ENCODE results near the gene AKTIP. TPM values are rescaled to one million over a fixed set of nuclear protein-coding genes. Genes with fewer than 3 reads are reported as not detected.

Gene AKTIP
- total RNA-seq, 1 experiment from 2014 or later: 26.1 TPM

DNA sequence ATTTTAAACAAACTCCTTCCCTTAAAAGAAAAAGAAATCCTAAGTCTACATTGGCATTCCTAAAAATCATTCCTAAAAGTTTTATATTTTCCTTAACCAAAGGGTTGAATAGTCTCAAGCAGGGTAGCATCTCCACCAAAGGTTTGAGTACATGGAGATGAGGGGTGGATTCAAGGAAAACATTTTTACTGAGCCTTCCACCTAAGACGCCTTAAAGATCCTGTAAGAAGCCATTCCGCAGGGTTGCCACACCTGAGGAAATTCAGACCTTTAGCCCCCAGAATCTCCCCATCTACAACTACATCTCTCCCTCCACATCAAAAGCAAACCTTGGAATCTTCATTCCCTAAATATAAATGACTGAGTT lies 7.7 kb upstream of the AKTIP start:
- ATAC-seq (no peak), DNase-seq (ENCODE audit: low read depth, low spot score) (no peak)
- BruUV-seq (replicated peaks): no TSS peak
- TF ChIP-seq TCF7L2 (IDR thresholded peaks at IDR 0.05; ENCODE audit: low read depth, low read length): no peak
- TF ChIP-seq, protein P1, sequence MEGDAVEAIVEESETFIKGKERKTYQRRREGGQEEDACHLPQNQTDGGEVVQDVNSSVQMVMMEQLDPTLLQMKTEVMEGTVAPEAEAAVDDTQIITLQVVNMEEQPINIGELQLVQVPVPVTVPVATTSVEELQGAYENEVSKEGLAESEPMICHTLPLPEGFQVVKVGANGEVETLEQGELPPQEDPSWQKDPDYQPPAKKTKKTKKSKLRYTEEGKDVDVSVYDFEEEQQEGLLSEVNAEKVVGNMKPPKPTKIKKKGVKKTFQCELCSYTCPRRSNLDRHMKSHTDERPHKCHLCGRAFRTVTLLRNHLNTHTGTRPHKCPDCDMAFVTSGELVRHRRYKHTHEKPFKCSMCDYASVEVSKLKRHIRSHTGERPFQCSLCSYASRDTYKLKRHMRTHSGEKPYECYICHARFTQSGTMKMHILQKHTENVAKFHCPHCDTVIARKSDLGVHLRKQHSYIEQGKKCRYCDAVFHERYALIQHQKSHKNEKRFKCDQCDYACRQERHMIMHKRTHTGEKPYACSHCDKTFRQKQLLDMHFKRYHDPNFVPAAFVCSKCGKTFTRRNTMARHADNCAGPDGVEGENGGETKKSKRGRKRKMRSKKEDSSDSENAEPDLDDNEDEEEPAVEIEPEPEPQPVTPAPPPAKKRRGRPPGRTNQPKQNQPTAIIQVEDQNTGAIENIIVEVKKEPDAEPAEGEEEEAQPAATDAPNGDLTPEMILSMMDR (IDR thresholded peaks at IDR 0.05): peak; percentile 69
- Histone ChIP-seq H3K27me3 (ENCODE audit: control insufficient read depth, insufficient read depth, low read length) (no peaks in the 10 kb centered on the region), H3K4me1 (ENCODE audit: control insufficient read depth, insufficient read depth, low read length) (peaks cover 3% of the 10 kb centered on the region; the same call in 1 of the 2 replicates), H3K9me3 (ENCODE audit: control insufficient read depth, insufficient read depth, low read depth, low read length) (no peaks in the 10 kb centered on the region), H3K36me3 (ENCODE audit: control insufficient read depth, insufficient read depth, low read length) (no peaks in the 10 kb centered on the region), H3K4me3 (ENCODE audit: low read depth in 2 of 2, low read length in 2 of 2) (no peak overlapping the region), H3K27ac (ENCODE audit: low read length) (no peak overlapping the region)
- intact Hi-C loops (cut with micrococcal nuclease; ENCODE audit: unreplicated experiment) (no loop called here), in situ Hi-C loops (cut with HindIII; ENCODE audit: low pct_unique_long_range_greater_than_20kb, low sequenced_read_pairs) (no loop called here)
- POLR2A ChIA-PET: no interaction called here
- CTCF ChIA-PET: interaction anchor here (0.7 kb wide), 1 partner anchor 1695 kb away, joined by 4 read pairs; no protein-coding TSS in a partner anchor

DNA sequence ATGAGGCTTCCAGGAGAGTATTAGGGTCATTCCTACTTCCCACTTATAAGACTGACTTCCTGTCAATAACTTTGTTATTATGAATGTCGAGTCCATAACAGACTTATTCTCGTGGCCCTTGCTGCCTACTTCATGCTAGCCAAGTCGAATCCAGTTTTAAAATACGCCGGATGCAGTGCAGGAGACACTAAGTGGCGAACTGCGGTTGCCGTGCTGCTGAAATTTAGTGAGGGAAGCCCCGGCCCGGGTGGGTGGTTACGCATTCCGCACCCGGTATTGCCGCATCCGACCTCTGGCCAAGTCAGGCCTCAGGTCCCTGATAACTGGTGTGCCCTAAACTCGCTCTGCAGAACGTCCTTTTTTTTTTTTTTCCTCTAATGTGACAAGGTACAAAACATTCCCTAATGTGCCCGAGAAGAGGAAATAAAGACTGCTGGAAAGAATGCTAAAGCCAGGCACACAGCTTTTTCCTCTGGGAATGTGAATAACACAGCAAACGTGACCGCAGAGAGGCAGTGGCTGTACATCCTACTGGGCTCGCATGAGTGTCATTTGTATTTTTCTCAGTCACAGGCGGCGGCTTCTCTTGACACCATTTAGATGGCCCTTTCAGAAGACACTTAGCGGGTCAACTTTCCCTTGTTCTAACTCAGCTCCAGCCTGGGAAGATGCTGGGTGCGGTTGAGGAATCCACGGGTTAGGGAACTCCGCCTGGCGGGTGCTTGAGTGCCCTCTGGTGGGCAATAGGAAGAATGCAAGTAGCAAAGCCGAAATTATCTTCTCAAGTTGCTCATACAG lies 7.1 kb upstream of the AKTIP start:
- H3K27ac ChIP-seq (ENCODE audit: low read length): no peak overlapping the region
- intact Hi-C loops (cut with micrococcal nuclease; ENCODE audit: unreplicated experiment) (no loop called here), in situ Hi-C loops (cut with HindIII; ENCODE audit: low pct_unique_long_range_greater_than_20kb, low sequenced_read_pairs) (no loop called here)
- no peak overlapping the region for H3K4me3 ChIP-seq (ENCODE audit: low read depth in 2 of 2, low read length in 2 of 2)
- POLR2A ChIA-PET: no interaction called here
- ATAC-seq: peak; percentile 83
- no peaks in the 10 kb centered on the region for H3K9me3 ChIP-seq (ENCODE audit: control insufficient read depth, insufficient read depth, low read depth, low read length)
- no peaks in the 10 kb centered on the region for H3K36me3 ChIP-seq (ENCODE audit: control insufficient read depth, insufficient read depth, low read length)
- peak; percentile 55 for DNase-seq (ENCODE audit: low read depth, low spot score)
- CTCF ChIA-PET: interaction anchor here (0.5 to 0.7 kb wide), 2 partner anchors 10 to 1696 kb away, joined by 4 to 5 read pairs; no protein-coding TSS in a partner anchor
- H3K27me3 ChIP-seq (ENCODE audit: control insufficient read depth, insufficient read depth, low read length): no peaks in the 10 kb centered on the region
- TF ChIP-seq, protein P1 (IDR thresholded peaks at IDR 0.05): peak; percentile 92
- TF ChIP-seq TCF7L2 (IDR thresholded peaks at IDR 0.05; ENCODE audit: low read depth, low read length): no peak
- no TSS peak for BruUV-seq (replicated peaks)
- H3K4me1 ChIP-seq (ENCODE audit: control insufficient read depth, insufficient read depth, low read length): peaks cover 3% of the 10 kb centered on the region; the same call in 1 of the 2 replicates

DNA sequence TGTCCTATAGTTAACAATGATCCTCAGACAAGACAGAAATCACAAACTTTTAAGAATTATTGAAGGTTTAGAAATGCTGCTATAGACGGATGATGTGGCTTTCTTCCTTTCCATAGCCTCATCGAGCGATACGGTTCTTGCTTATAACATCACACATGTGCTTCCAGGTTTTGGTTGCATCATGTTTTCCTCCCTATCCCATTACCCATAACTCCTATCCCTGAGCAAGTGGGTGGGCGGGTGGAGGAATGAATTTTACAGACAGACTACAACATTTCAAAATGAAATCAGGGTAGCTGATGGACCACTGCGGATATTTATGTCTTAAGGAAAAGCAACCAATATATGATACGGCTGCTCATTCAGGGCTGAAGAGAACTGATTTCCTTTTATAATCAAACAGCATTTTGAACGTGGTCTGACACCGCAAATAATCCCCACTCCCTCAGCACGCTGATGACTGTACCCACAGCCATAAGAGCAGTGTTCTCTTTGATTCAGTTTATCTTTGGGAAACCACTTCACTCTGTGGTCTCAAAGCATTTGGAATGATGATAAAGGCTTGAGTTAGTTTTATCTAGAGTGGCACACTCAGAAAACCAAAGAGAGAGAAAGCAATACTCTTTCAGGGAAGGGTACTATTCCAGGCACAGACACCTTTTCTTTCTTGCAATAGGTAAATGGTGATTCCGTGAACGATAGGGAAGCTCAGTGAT lies 4.6 kb upstream of the AKTIP start:
- H3K4me1 ChIP-seq (ENCODE audit: control insufficient read depth, insufficient read depth, low read length): peaks cover 7% of the 10 kb centered on the region; the same call in 1 of the 2 replicates
- H3K27me3 ChIP-seq (ENCODE audit: control insufficient read depth, insufficient read depth, low read length): no peaks in the 10 kb centered on the region
- H3K4me3 ChIP-seq (ENCODE audit: low read depth in 2 of 2, low read length in 2 of 2): no peak overlapping the region
- no peaks in the 10 kb centered on the region; the same call in 1 of the 2 replicates for H3K36me3 ChIP-seq (ENCODE audit: control insufficient read depth, insufficient read depth, low read length)
- no peak for TF ChIP-seq POLR2AphosphoS5 (IDR thresholded peaks at IDR 0.05; ENCODE audit: low read depth, low read length)
- TF ChIP-seq, protein P2, sequence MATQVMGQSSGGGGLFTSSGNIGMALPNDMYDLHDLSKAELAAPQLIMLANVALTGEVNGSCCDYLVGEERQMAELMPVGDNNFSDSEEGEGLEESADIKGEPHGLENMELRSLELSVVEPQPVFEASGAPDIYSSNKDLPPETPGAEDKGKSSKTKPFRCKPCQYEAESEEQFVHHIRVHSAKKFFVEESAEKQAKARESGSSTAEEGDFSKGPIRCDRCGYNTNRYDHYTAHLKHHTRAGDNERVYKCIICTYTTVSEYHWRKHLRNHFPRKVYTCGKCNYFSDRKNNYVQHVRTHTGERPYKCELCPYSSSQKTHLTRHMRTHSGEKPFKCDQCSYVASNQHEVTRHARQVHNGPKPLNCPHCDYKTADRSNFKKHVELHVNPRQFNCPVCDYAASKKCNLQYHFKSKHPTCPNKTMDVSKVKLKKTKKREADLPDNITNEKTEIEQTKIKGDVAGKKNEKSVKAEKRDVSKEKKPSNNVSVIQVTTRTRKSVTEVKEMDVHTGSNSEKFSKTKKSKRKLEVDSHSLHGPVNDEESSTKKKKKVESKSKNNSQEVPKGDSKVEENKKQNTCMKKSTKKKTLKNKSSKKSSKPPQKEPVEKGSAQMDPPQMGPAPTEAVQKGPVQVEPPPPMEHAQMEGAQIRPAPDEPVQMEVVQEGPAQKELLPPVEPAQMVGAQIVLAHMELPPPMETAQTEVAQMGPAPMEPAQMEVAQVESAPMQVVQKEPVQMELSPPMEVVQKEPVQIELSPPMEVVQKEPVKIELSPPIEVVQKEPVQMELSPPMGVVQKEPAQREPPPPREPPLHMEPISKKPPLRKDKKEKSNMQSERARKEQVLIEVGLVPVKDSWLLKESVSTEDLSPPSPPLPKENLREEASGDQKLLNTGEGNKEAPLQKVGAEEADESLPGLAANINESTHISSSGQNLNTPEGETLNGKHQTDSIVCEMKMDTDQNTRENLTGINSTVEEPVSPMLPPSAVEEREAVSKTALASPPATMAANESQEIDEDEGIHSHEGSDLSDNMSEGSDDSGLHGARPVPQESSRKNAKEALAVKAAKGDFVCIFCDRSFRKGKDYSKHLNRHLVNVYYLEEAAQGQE (IDR thresholded peaks at IDR 0.05; ENCODE audit: insufficient read depth in 1 of 2, low read depth in 2 of 2, low read length in 1 of 2): no peak
- TF ChIP-seq TCF7L2 (IDR thresholded peaks at IDR 0.05; ENCODE audit: low read depth, low read length): no peak
- no peak for TF ChIP-seq SIN3A (IDR thresholded peaks at IDR 0.05; ENCODE audit: borderline replicate concordance, insufficient read depth, low read depth, low read length)
- TF ChIP-seq, protein P1 (IDR thresholded peaks at IDR 0.05): no peak
- ChIA-PET CTCF (no interaction called here), POLR2A (no interaction called here)
- H3K27ac ChIP-seq (ENCODE audit: low read length): no peak overlapping the region
- no peaks in the 10 kb centered on the region for H3K9me3 ChIP-seq (ENCODE audit: control insufficient read depth, insufficient read depth, low read depth, low read length)
- intact Hi-C loops (cut with micrococcal nuclease; ENCODE audit: unreplicated experiment) (no loop called here), in situ Hi-C loops (cut with HindIII; ENCODE audit: low pct_unique_long_range_greater_than_20kb, low sequenced_read_pairs) (no loop called here)
- ATAC-seq (no peak), DNase-seq (ENCODE audit: low read depth, low spot score) (no peak)
- BruUV-seq (replicated peaks): no TSS peak

All from Panc1 (cell line).